ENCODE results near the gene ANKS1A.
"Not testable (repeated sequence)": the region's sequence is repeated elsewhere in the genome, so short reads cannot be mapped to it uniquely, and the experiment has no call there.

Gene ANKS1A

DNA sequence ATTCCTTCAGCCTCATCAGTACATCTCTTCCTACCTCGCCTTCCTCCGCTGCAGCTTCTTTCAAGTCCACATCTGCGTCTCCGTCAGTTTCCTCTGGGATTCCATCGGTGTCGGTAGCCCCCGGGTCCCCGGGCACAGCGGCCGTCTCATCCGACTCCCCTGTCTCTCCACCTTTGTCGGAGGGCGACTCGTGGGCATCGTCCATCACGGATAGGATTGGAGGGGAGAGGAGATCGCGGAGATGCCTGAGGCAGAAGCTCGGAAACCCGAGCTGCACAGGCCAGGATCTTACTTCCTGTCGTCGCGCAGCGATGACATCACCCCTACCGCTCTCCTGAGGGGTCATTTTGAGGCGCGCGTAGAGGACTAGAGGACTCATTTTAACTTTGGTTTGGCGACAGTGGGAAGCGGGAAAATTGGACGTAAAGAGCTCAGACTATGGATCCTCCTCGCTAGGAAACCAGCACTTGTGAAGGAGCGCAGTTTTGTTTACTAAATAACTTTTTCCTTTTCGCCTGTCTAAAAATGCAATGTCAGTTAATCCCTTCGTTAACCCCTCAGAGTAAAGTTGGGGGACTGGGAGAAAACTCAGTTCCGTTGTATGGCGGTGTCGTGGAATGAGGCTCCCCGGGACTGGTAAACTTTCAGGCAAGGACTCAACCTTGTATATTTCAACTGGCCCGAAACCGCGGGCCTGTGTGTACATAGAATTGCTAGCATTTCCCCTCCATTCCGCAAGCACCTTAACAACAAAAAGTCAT, 1.1 kb upstream of the ANKS1A start, which contains the start of gene TAF11:
Gene TAF11 (minus strand): TSS at position 290 of the 761 bp plus-strand sequence. CDS start 85 bp downstream, at position 205.
- DNase-seq (ENCODE audit: low read depth): peak; percentile 80

DNA sequence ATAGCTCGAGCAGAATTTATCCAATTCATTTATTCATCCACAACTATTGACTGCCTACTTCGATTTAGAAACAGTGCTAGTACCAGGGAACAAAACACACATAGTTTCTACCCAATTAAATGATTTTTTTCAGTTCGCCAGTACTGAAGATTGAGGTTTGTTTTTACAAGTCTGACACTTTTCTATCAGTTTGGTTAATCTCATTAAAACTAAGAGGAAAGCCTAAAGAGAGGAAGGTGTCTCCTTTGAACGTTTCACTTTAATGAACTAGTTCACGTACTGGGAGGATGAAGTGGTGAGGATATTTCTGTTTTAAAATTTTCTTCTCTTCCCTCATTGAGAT, 570 bp upstream of the ANKS1A start:
- no peak for DNase-seq (ENCODE audit: low read depth)

DNA sequence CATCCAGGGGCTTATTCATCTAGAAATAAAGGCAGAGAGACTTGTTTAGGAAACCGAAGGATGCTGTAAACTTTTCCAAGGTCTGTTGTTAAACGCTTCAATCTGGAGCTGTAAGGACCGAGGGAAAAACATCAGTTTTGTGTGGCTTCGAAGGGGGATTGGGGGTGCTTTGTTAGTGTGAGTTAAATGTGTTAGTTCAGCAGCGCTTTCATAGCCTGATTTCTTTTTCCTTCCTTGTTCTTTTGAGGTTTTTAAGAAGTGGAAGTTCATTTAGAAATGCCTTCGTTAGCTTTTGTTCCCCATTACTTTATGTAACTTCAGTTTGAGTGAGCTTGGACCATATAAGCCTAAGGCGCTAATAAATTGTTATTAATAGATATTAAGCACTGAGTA, 1.5 kb downstream of the ANKS1A start:
- DNase-seq (ENCODE audit: low read depth): no peak

DNA sequence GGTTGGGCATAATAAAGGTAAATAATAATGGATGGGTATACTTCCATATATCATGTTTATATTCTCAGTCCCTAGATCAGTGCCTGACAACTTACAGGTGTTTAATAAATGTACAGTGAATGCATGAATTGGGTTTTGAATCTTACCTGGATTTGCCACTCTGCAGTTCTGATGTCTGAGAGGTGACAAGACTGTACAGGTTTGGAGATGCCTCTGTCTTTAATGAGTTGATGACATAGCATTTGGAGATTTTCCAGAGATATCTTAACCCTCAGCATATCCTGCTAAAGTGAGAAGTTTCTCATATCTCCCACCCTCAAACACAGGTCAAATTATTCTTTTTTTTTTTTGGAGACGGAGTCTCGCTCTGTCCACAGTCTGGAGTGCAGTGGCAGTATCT, 2.2 kb downstream of the ANKS1A start:
- DNase-seq (ENCODE audit: low read depth): no peak

DNA sequence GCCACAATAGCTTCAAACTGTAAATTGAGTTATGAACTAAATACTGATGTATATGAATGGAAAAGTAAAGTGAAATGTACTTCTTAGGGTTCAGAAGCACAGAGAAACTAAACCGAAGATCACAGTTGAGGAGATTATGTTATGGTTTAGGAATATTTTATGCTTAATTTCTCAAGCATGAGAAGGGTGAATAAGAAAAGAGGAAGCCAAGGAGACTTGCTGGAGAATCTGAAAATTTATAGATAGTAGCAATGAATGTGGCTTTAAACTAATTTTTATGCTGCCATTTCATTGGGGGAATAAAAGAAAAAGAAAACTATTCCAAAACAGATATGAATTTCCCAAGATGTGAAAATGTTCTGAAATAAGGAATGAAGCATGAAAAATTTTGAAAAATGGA, 5.6 kb downstream of the ANKS1A start:
- no peak for DNase-seq (ENCODE audit: low read depth)

DNA sequence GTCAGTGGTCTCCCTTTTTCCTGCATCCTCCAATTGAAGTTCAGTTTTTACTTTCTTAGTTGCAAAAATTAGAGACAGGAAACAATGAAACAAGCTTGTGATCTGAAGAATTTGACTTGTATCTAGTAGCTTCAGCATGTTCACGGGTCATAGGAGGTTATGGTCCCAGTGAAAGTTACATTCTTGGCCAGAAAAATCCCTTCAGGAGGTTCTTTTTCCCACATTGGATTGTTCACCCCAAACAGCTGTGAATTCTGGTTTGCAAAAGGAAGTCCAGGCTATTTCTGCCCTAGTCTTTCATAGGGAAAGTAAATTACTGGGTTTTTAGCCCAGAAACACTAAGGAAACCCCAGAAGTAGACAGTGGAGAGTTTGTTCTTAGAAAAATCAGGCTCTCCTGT, 8.1 kb downstream of the ANKS1A start:
- no peak for DNase-seq (ENCODE audit: low read depth)

DNA sequence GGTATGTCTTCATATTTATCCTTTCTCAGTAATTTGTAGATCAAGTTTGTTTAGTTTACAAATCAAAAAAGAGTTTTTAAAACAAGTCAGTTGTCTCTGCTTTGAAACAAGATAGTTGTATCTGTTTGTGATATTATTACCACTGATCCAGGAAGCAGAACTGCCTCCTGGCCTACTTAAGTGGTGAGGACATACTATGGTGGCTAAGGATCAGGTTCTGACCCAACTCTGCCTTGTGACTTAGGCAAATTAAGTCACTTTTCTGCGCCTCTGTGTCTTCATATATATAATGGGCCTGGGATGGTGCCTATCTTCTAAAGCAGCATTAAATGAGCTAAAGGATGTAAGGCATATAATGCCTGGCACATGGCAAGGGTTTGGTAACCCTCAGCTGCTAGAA, 8.7 kb downstream of the ANKS1A start:
- no peak for DNase-seq (ENCODE audit: low read depth)

DNA sequence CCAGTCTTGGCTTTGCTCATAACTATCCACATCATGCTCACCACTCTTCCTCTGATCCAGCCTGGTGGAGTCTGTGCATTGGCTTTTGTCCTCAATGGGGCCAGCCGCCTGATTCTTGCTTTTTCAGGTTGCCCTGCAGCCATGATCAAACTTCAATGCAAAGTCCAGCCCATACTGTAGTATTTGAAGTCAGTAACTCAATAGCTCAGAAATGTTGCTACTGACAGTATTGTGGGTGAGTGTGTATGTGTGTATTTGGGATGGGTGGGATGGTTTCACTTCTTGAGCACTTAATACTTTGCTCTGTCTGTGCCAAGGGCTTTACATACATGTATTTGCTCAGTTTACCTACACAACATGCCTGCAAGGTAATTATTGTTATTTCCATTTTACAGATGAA, 10.7 kb downstream of the ANKS1A start:
- not testable (repeated sequence) for DNase-seq (ENCODE audit: low read depth)

DNA sequence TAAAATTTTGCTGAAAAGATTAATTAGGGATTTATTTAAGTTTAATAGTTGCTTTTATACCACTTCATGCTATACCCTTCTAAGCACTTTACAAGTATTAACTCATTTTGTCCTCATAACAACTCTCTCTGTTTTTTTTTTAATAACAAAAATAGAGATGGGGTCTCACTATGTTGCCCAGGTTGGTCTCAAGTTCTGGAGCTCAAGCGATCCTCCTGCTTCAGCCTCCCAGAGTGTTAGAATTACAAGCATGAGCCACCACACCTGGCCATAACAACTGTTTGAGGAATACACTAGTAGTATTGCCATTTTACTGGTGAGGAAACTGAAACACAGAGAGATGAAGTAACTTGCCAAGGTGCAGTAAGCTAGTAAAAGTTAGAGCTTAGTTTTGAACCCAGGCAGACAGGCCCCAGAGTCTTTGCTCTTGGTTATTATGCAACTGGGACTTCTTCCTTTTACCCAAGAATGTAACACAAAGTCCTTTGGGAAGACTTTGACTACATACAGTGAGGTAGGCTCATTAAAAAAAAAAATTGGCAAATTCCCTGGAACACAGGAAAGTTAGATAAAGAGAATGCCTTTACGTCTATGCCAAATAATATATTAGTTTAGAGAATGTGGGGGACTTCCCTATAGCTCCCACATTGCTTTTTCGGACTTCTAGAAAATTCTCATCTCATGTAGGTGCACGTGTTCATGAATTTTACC, 11.4 kb downstream of the ANKS1A start:
- DNase-seq (ENCODE audit: low read depth): no peak

DNA sequence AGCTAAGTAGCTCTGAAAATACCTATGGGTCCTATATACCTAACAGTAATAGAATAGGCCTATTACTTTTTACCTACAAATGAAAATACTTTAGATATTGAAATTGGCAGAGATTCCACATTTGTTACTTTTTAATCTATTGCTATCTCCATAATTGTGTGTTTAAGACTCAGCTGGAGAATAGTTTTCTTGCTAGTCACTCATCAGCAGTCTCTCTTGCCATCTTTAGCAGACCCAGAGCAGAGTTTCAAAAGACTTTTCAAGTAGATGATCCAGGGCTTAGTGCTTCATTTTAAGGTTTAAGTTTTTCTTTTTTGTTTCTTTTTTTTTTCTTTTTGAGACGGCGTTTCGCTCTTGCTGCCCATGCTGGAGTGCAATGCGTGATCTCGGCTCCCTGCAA, 12.9 kb downstream of the ANKS1A start:
- DNase-seq (ENCODE audit: low read depth): no peak

DNA sequence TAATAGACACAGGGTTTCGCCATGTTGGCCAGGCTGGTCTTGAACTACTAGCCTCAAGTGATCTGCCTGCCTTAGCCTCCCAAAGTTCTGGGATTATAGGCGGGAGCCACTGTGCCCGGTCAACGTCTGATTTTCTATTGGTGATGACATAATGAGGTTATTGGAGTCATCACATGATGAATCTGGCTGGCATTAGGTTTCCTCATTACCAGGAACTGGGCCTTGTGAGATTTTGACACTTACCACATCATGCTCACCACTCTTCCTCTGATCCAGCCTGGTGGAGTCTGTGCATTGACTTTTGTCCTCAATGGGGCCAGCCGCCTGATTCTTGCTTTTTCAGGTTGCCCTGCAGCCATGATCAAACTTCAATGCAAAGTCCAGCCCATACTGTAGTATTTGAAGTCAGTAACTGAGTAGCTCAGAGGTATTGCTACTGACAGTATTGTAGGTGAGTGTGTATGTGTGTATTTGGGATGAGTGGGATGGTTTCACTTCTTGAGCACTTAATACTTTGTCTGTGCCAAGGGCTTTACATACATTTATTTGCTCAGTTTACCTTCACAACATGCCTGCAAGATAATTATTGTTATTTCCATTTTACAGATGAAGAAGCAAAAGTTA, 16.0 kb downstream of the ANKS1A start:
- no peak for DNase-seq (ENCODE audit: low read depth)

DNA sequence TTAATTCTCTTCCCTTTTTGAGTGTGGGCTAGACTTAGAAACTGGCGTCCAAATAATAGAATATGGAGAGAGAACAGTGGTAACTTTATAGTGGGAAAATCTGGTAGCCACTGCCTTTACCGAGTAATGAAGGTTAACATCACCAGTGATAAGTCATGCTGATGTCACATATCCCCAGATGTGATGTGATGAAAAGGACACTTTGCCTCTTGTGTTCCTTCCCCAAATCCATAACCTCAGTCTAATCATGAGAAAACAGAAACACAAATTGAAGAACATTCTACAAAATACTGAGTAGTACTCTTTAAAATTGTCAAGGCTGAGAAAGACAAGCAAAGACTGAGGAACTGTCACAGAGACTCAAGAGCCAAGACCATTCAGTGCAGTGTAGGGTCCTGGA, 17.8 kb downstream of the ANKS1A start:
- no peak for DNase-seq (ENCODE audit: low read depth)

DNA sequence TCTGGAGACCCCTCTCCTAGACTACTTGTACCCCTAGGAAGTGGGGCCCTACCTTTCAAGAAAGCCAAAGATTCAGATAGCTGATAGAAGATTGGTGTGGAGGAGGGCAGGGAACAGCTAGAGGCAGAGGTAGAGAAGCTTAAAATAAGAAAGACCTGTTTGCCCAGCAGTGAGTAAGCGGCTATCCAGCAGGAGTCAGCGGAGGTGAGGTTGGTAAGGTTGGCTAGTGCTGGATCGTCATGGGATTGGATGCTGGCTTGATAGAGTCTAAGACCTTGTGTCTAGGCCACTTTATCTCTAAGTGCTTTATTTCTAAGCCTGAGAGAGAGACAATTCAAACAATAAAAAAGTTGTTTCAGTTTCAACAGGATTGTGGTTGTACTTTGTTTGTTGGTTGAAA, 19.1 kb downstream of the ANKS1A start:
- no peak for DNase-seq (ENCODE audit: low read depth)

DNA sequence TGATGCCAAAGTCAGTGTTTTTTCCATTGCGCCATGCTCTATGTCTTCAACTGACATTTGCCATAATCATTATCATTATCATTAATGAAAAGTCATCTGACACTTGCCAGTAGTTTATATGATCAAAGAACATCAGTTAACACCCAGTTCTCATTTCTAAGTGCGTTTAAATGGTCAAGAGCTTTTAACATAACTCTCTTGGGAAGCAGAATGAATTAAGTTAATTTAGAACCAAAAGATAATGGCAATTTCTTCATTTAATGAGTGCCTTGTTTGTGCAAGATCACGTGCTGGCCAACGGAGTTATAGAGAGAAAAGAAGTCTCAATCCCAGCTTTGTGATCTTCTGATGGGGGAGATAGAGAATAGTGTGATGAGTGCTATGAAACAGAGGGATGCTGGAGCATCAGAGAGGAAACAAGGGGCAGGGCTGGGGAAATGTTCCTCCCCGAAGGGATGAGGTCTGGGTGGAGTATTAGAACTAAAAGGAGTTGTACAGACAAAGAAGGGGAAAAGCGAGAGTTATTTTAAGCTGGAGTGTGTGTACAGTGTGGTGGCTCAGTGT, 20.3 kb downstream of the ANKS1A start:
- DNase-seq (ENCODE audit: low read depth): no peak

DNA sequence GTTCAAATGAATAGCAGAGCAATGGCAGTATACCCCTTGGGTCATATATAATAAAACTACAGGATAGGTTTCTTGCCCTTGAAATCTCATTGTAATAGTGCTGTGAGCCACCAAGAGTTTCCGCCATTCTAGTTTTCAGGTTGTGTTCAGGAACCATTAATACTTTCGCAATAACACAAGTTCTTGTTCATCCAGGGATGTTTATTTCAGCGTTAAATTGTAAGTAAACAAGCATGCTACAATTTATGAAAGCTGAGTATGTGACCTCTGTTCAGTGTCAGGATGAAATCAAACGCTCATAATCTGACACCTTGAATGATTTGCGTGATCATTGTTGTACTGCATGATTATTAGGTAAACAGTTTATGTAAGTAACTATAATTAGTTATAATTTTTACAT, 22.8 kb downstream of the ANKS1A start:
- DNase-seq (ENCODE audit: low read depth): no peak

DNA sequence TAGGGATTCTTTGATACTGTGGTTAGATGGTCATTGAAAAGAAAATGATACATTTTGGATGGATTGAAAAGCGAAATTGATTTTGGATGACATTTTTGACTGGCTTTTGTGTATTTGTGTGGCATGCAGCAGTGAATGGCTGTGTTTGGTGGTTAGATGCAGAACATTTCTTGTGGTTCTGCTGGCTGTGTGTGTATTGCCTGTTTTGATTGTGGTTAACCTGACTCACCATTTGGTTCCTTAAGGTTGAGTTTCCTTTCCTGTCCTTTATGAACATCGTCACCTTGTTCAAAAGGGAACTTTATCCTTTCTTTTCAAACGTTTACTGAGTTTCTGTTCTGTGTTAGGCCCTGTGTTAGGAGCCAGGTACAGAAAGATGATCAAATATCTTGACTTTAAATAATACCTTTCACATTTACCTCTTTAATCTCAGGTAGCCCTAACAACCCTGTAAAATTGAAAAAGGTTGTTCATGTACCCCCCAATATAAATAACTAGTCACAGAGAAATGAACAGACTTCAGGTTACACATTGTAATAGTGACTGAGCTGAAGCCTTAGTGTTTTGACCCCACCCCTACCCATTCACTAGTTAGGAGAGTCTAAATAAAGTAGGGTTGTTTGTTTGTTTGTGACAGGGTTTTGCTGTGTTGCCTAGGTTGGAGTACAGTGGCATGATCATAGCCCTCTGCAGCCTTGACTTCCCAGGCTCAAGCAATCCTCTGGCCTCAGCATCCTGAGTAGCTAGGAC, 23.8 kb downstream of the ANKS1A start:
- DNase-seq (ENCODE audit: low read depth): peak; percentile 4

DNA sequence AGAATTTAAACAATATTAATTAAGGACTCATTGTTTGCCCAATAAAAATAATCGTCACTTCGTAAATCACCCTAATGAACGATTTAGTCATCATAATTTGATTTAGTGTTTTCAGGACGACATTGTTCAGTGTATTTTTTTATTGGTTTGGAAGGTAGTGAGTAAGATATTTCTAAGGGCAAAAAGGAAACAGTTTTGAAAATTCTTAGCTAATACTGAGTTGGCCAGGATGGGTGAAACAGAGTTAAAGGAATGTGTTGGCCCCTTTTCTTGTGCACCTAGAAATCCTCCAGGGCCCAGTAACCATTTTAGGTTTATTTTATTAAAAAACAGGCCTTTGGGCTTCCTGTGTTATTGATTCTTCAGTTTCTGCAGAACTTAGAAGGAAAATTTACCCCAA, 25.3 kb downstream of the ANKS1A start:
- no peak for DNase-seq (ENCODE audit: low read depth)

DNA sequence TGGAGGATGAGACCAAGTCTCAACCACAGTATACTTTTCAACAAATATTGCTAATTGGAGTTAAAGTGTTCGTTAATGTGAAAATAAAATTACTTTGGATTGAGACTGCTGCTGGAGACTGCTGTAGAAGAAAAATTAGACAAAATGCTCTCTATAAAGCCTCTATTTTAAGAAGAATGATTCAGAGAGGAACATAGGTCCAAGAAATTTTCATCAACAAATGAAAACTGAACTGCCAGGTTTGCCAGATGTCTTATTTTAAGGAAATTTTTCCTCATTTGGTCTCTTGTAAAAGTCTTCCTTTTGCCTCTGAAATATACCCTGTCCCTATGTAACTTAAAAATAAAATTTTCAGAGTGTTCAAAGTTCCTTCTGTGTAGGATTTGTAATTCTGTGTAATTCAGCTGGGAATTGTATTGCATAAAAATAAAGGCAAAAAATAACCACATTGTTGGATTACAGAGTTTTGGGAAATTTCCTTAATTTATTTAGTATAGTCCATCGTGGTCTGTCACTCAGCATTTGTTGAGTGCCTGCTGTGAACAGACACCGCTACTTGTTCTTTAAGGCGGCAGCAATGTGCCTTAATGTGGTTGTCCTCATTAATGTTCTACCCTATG, 27.4 kb downstream of the ANKS1A start:
- no peak for DNase-seq (ENCODE audit: low read depth)

DNA sequence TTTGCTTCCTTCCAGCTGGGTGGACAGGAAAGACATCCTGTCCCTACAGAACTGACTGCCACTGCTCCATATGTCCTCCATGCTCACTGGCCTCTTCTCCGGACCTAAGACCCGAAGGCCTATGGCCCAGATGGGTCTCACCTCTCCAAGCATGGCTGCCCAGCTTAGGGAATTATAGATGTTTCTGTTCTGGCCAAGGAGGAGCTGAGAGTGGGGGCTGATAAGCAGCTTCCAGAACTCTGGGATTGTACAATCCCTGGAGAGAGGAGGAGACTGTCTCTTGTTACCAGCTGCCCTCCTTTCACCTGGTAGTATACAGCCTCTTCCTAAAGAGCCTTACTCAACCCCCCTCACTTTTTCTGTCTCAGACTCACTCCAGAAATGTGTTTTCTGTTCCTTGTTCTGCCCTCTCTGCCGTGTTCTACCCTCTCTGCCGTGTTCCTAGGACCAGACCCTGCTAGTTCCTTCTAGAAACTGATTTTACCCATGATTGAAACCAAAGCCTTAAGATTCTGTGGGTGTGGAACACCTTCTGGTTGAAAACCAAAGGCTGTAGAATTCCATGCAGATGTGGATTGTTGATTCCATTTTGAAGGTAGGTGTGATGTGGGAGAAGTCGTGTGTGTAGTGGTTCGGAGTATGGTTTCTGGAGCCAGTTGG, 28.7 kb downstream of the ANKS1A start:
- no peak for DNase-seq (ENCODE audit: low read depth)

DNA sequence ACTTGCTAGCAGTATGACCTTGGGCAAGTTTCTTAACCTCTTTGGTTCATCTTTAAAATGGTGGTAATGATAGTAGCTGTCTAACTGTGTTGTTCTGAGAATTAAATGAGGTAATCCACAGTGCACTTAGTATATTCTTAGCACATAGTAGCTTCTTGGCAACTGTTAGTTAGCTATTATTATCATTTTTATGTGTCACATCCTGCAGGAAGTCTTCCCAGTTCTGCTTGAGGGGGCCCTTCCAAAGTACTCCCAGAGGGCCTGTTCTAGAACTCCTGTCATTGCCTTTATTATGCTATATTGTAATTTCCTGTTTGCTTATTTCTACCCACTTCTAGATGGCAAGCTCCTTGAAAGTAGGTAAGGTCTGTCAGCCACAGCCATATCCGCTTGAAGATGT, 30.6 kb downstream of the ANKS1A start:
- no peak for DNase-seq (ENCODE audit: low read depth)

DNA sequence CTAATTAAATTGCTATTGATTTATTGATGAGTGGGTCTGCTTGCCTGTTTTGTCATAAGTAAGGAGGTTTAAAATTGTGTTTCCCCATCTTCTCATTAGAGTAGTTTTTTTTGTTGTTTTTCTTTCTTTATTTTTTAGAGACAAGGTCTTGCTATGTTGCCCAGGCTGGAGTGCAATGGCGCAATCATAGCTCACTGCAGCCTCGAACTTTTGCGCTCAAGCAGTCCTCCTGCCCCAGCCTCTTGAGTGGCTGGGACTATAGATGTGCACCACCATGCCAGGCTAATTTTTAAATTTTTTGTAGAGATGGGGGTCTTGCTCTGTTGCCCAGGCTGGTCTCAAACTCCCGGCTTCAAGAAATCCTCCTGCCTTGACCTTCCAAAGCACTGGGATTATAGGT, 31.0 kb downstream of the ANKS1A start:
- DNase-seq (ENCODE audit: low read depth): no peak
